Lung (tissue), 12 donors: Measurements from ENCODE around the gene EFL1. TPM values are rescaled to one million over a fixed set of nuclear protein-coding genes. Genes with fewer than 3 reads are reported as not detected.
"Not testable (repeated sequence)": the region's sequence is repeated elsewhere in the genome, so short reads cannot be mapped to it uniquely, and the experiment has no call there.

ENCODE experiments used
- ATAC-seq: fragments of 200-7000 bp; cut with Tn5 transposase; one replicate; pipeline ENCODE4 v1.9.1; 2020; ENCODE audit warnings: moderate number of reproducible peaks; ENCODE audit not compliant: insufficient read depth, low FRiP score
- DNase-seq, 3 donors: peaks; one replicate each; pipeline ENCODE4 v3.0.0-alpha.2; 2013 to 2017
- H3K27ac ChIP-seq, 2 donors: one replicate each; pipeline ENCODE4 v1.5.1; 2013; ENCODE audit warnings: mild to moderate bottlenecking in 2 of 2, moderate library complexity in 2 of 2, control low read depth in 1 of 2, inconsistent platforms in 1 of 2, low read depth in 1 of 2, low read length in 1 of 2
- H3K27me3 ChIP-seq, 3 donors: one replicate each; pipeline ENCODE4 v1.5.1; 2013; ENCODE audit warnings: low read length in 2 of 3; ENCODE audit not compliant: control insufficient read depth in 3 of 3, insufficient read depth in 3 of 3
- H3K36me3 ChIP-seq, 4 donors: one replicate each; pipeline ENCODE4 v1.5.1; 2013; ENCODE audit warnings: low read length in 4 of 4, mild to moderate bottlenecking in 1 of 4, moderate library complexity in 1 of 4; ENCODE audit not compliant: control insufficient read depth in 4 of 4, insufficient read depth in 4 of 4
- H3K4me1 ChIP-seq, 5 donors: one replicate each; pipeline ENCODE4 v1.5.1; 2013; ENCODE audit warnings: low read length in 5 of 5, mild to moderate bottlenecking in 2 of 5, moderate library complexity in 1 of 5; ENCODE audit not compliant: control insufficient read depth in 5 of 5, insufficient read depth in 5 of 5
- H3K4me3 ChIP-seq: one replicate; pipeline ENCODE4 v1.5.1; 2013; ENCODE audit warnings: mild to moderate bottlenecking, control low read depth, moderate library complexity
- H3K9ac ChIP-seq, 2 donors: one replicate each; pipeline ENCODE4 v1.5.1; 2013; ENCODE audit warnings: low read length in 2 of 2, control low read depth in 1 of 2; ENCODE audit not compliant: insufficient read depth in 1 of 2
- H3K9me3 ChIP-seq, 4 donors: one replicate each; pipeline ENCODE4 v1.5.1; 2013; ENCODE audit warnings: low read length in 3 of 4, mild to moderate bottlenecking in 1 of 4, moderate library complexity in 1 of 4; ENCODE audit not compliant: control insufficient read depth in 4 of 4, insufficient read depth in 3 of 4
- CTCF ChIP-seq: IDR thresholded peaks from 2 replicates; pipeline ENCODE4 v1.5.1; 2012; ENCODE audit warnings: mild to moderate bottlenecking; ENCODE audit errors: control extremely low read depth, extremely low read depth
- WGBS, 2 donors: extraction: QIAGEN DNeasy Blood & Tissue Kit; methylation state at CpG; one replicate each; pipeline ENCODE4 v1.1.7; 2013; 5-methylcytosine and 5-hydroxymethylcytosine counted together
- polyA plus RNA-seq, 2 donors: library from polyadenylated mRNA; stranded (reverse); fragments of 200-250 nt; gene quantifications; one replicate each; pipeline ENCODE4 v1.2.1, GENCODE V29; 2013
- total RNA-seq, 2 donors: library from RNA; depleted of rRNA in 1 of 2; stranded (reverse); fragments of >200 nt in 1 of 2; gene quantifications; one replicate each; pipeline ENCODE4 v1.2.1, GENCODE V29; 2014 to 2021
- donor health status: control.
- donor health status: control.
- donor health status: Bipolar disorder and iron deficiency.
- donor health status: healthy.
- donor health status: DM: yes; HTN: yes; CAD: no.

EFL1 gene
- total and polyA plus RNA-seq, 4 donors, result 4.1 to 22.9 (median 11.5) TPM

GRCh38 chr15:82275410-82275809, 12.9 kb upstream of the EFL1 start:
- Histone ChIP-seq H3K36me3 (peaks cover 0 to 6% (median 3%) of the 10 kb centered on the region in 4 donors), H3K9ac (no peak overlapping the region), H3K27ac (no peak overlapping the region), H3K4me3 (no peak overlapping the region), H3K27me3 (no peaks in the 10 kb centered on the region), H3K9me3 (peaks cover 0 to 6% (median under 1%) of the 10 kb centered on the region in 4 donors), H3K4me1 (no peaks in the 10 kb centered on the region)
- no peak for TF ChIP-seq CTCF
- ATAC-seq (no peak), DNase-seq (no peak)

GRCh38 chr15:82272154-82272553, 9.6 kb upstream of the EFL1 start:
- Histone ChIP-seq H3K9ac (no peak overlapping the region), H3K27ac (no peak overlapping the region), H3K4me1 (no peaks in the 10 kb centered on the region), H3K9me3 (peaks cover 0 to 6% (median under 1%) of the 10 kb centered on the region in 4 donors), H3K27me3 (no peaks in the 10 kb centered on the region), H3K4me3 (no peak overlapping the region), H3K36me3 (peaks cover 0 to 6% (median 3%) of the 10 kb centered on the region in 4 donors)
- ATAC-seq, result no peak
- TF ChIP-seq CTCF, result no peak
- 92 to 93% methylated on average over 2 of the region's 2 CpGs for WGBS, 2 donors
- DNase-seq, result no peak

GRCh38 chr15:82268454-82268853, 5.9 kb upstream of the EFL1 start:
- not testable (repeated sequence) for H3K4me3 ChIP-seq, H3K9me3 ChIP-seq, ATAC-seq, H3K27ac ChIP-seq, H3K4me1 ChIP-seq, H3K27me3 ChIP-seq, H3K36me3 ChIP-seq, DNase-seq, H3K9ac ChIP-seq
- WGBS, 2 donors, result 36 to 69% methylated on average over 2 of the region's 2 CpGs

- H3K4me1 ChIP-seq, H3K27me3 ChIP-seq, H3K27ac ChIP-seq, H3K9ac ChIP-seq, H3K9me3 ChIP-seq, ATAC-seq, H3K36me3 ChIP-seq, DNase-seq, H3K4me3 ChIP-seq: not testable (repeated sequence)
- 71 to 86% methylated on average over 2 of the region's 2 CpGs for WGBS, 2 donors
Measured at GRCh38 chr15:82267137-82267536, 4.6 kb upstream of the EFL1 start.

GRCh38 chr15:82263350-82263749, 816 bp upstream of the EFL1 start:
- DNase-seq (peak in 1 of 3 donors; percentile 12), ATAC-seq (no peak)
- H3K4me3 ChIP-seq, result no peak overlapping the region
- no peaks in the 10 kb centered on the region for H3K9me3 ChIP-seq
- peak overlapping the region; percentile 34 to 61 for H3K9ac ChIP-seq
- WGBS, 2 donors, result 30 to 66% methylated on average over 3 of the region's 3 CpGs
- H3K4me1 ChIP-seq, result peaks cover 0 to 11% (median 3%) of the 10 kb centered on the region in 5 donors
- H3K27me3 ChIP-seq, result no peaks in the 10 kb centered on the region
- H3K27ac ChIP-seq, result peak overlapping the region in 1 of 2 donors; percentile 85
- H3K36me3 ChIP-seq, result peaks cover 0 to 6% (median 2%) of the 10 kb centered on the region in 4 donors
- no peak for TF ChIP-seq CTCF

GRCh38 chr15:82261566-82262421, 740 bp downstream of the EFL1 start:
- not testable (repeated sequence) for H3K9me3 ChIP-seq, H3K27me3 ChIP-seq, H3K36me3 ChIP-seq
- ATAC-seq (peak; percentile 17), DNase-seq (peak in 2 of 3 donors; percentile 9 to 43)
- H3K4me1 ChIP-seq, result peaks cover 0 to 11% (median 3%) of the 10 kb centered on the region in 5 donors
- 2 to 5% methylated on average over 19 of the region's 19 CpGs for WGBS, 2 donors
- peak overlapping the region; percentile 89 to 90 for H3K27ac ChIP-seq
- peak overlapping the region; percentile 96 for H3K4me3 ChIP-seq
- peak overlapping the region; percentile 49 to 56 for H3K9ac ChIP-seq
